HFF-Myc (cell line): ENCODE measurements around the gene CHST15.
"Not testable (repeated sequence)": the region's sequence is repeated elsewhere in the genome, so short reads cannot be mapped to it uniquely, and the experiment has no call there.

ENCODE experiments used
- DNase-seq: peaks from one replicate; pipeline ENCODE4 v3.0.0-alpha.2; 2011; ENCODE audit warnings: low read depth; ENCODE audit errors: extremely low read depth
- H3K4me3 ChIP-seq: replicated peaks from 2 replicates; pipeline ENCODE4 v1.5.1; 2011; ENCODE audit warnings: low read depth, mild to moderate bottlenecking, control low read depth, low read length
- TF ChIP-seq, protein P1 (sequence below): IDR thresholded peaks from 2 replicates; pipeline ENCODE4 v1.5.1; 2012; ENCODE audit warnings: mild to moderate bottlenecking, low read depth, low read length, control low read depth; ENCODE audit errors: missing control alignments

The CHST15 gene

DNA sequence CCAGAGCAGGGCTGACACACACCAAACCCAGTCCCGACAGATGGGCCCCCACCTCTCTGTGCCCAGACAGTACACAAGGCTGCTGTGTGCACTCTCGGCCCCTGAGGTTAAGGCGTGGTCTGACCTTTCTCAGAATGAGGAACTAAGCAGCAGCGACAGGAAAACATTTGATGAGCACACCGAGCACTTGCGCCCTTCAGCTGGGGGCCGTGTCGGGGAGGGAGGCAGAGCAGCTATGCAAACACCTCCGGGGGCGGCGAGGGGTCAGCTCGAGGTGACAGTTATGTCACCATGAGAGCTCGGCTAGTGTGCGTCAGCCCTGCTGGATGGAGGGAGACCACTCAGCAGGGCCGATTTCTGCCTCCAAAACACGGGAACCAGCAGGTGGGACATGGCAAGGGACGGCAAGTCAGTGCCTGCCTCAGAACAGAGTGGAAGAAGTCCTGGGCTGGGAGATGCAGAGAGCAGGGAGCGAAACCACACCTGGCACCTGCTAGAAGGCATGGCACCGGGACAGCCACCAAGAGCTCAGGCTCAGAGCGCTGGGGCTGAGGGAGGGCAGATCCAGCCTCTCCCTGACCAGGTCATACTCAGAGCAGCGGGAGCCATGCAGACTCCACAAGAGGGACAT lies 57.4 kb downstream of the CHST15 start:
- no peak overlapping the region for H3K4me3 ChIP-seq
- DNase-seq, result no peak
- TF ChIP-seq, protein P1, sequence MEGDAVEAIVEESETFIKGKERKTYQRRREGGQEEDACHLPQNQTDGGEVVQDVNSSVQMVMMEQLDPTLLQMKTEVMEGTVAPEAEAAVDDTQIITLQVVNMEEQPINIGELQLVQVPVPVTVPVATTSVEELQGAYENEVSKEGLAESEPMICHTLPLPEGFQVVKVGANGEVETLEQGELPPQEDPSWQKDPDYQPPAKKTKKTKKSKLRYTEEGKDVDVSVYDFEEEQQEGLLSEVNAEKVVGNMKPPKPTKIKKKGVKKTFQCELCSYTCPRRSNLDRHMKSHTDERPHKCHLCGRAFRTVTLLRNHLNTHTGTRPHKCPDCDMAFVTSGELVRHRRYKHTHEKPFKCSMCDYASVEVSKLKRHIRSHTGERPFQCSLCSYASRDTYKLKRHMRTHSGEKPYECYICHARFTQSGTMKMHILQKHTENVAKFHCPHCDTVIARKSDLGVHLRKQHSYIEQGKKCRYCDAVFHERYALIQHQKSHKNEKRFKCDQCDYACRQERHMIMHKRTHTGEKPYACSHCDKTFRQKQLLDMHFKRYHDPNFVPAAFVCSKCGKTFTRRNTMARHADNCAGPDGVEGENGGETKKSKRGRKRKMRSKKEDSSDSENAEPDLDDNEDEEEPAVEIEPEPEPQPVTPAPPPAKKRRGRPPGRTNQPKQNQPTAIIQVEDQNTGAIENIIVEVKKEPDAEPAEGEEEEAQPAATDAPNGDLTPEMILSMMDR, result no peak

GRCh38 chr10:124035306-124035927 lies 58.0 kb downstream of the CHST15 start:
- DNase-seq, result no peak

DNA sequence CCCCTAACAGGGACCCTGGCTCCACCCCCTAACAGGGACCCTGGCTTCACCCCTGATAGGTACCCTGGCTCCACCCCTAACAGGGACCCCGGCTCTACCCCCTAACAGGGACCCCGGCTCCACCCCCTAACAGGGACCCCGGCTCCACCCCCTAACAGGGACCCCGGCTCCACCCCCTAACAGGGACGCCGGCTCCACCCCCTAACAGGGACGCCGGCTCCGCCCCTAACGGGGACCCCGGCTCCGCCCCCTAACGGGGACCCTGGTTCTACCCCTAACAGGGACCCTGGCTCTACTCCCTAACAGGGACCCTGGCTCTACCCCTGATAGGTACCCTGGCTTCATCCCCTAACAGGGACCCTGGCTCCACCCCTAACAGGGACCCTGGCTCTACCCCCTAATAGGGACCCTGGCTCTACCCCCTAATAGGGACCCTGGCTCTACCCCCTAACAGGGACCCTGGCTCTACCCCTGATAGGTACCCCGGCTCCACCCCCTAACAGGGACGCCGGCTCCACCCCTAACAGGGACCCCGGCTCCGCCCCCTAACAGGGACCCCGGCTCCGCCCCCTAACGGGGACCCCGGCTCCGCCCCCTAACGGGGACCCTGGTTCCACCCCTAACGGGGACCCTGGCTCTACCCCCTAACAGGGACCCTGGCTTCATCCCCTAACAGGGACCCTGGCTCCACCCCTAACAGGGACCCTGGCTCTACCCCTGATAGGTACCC lies 58.7 kb downstream of the CHST15 start:
- not testable (repeated sequence) for H3K4me3 ChIP-seq, DNase-seq

More at GRCh38 chr10:124035306-124035927, 58.0 kb downstream of the CHST15 start:
- no peak overlapping the region for H3K4me3 ChIP-seq
- TF ChIP-seq, protein P1, result no peak

DNA sequence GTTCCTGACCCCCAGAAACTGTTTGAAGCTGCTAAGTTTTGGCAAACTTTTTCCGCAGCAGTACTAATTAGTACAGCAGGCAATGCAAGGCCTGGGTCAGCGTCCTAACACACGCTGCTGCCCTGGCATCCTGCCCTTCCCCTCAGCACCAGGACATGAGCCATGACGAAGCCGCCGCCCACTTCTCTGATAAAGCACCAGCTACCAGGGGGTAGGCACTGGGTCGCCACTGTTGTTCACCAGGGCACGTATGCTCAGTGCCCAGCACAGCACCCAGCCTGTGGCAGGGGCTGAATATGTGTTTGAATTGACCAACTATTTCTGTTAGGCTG lies 59.5 kb downstream of the CHST15 start:
- DNase-seq, result no peak
- TF ChIP-seq, protein P1, result no peak

GRCh38 chr10:124032971-124033886 lies 60.2 kb downstream of the CHST15 start:
- H3K4me3 ChIP-seq, result no peak overlapping the region
- DNase-seq, result no peak
- TF ChIP-seq, protein P1, result no peak

More for the DNA sequence above, 59.5 kb downstream of the CHST15 start:
- no peak overlapping the region for H3K4me3 ChIP-seq

GRCh38 chr10:124032087-124032935 lies 61.1 kb downstream of the CHST15 start:
- DNase-seq, result no peak
- no peak overlapping the region for H3K4me3 ChIP-seq
- TF ChIP-seq, protein P1, result no peak
